A673 (cell line): ENCODE results near the gene KDM1A. TPM values are rescaled to one million over a fixed set of nuclear protein-coding genes. Genes with fewer than 3 reads are reported as not detected.
A peak's percentile ranks its signal among the peaks of the same experiment; 100 is the strongest.

Source experiments
- BruUV-seq: library from RNA; stranded (reverse); fragments of 400-500 nt; replicated peaks from 2 replicates; lab custom pipeline; 2021; lab: Mats Ljungman, UMichigan
- CTCF ChIA-PET: fragments of 300-600 bp; sonication (Branson Sonifier 250); formaldehyde crosslinking; loops from one replicate; lab custom pipeline; 2022; ENCODE audit warnings: antibody characterized with exemption; lab: Charles Lee
- POLR2A ChIA-PET: fragments of 300-600 bp; sonication (Branson Sonifier 250); formaldehyde crosslinking; loops from one replicate; lab custom pipeline; 2022; ENCODE audit warnings: antibody characterized with exemption; ENCODE audit not compliant: low non-redundant PET; lab: Charles Lee
- DNase-seq: peaks from one replicate; pipeline ENCODE4 v3.0.0-alpha.2; 2015; ENCODE audit warnings: low spot score
- H3K27ac ChIP-seq: fragments of 200-600 bp; sonication (generic); 2 replicates; pipeline ENCODE4 v1.5.1; 2016; ENCODE audit warnings: mixed run types, low read depth, mild to moderate bottlenecking, mixed read lengths, antibody characterized with exemption, low read length; ENCODE audit not compliant: poor library complexity, severe bottlenecking
- H3K27me3 ChIP-seq: fragments of 200-600 bp; sonication (generic); replicated peaks from 2 replicates; pipeline ENCODE4 v1.6.1; 2017; ENCODE audit warnings: mixed run types, low read depth, mild to moderate bottlenecking, mixed read lengths, antibody characterized with exemption, low read length; ENCODE audit not compliant: insufficient read depth, poor library complexity
- H3K36me3 ChIP-seq: fragments of 200-600 bp; sonication (generic); 2 replicates; pipeline ENCODE4 v1.6.1; 2016; ENCODE audit warnings: mixed run types, mild to moderate bottlenecking, mixed read lengths, antibody characterized with exemption, low read length; ENCODE audit not compliant: insufficient read depth, poor library complexity, severe bottlenecking
- H3K4me1 ChIP-seq: fragments of 200-600 bp; sonication (generic); 2 replicates; pipeline ENCODE4 v1.6.1; 2017; ENCODE audit warnings: mixed run types, mild to moderate bottlenecking, mixed read lengths, antibody characterized with exemption, low read length; ENCODE audit not compliant: insufficient read depth, poor library complexity, severe bottlenecking
- H3K4me3 ChIP-seq: fragments of 200-600 bp; sonication (generic); 2 replicates; pipeline ENCODE4 v1.5.1; 2016; ENCODE audit warnings: low read depth, mixed run types, mild to moderate bottlenecking, mixed read lengths, low read length; ENCODE audit not compliant: poor library complexity, severe bottlenecking
- H3K9me3 ChIP-seq: fragments of 200-600 bp; sonication (generic); 2 replicates; pipeline ENCODE4 v1.6.1; 2016; ENCODE audit warnings: mixed run types, low read depth, mild to moderate bottlenecking, mixed read lengths, antibody characterized with exemption, low read length; ENCODE audit not compliant: poor library complexity, severe bottlenecking
- EZH2 ChIP-seq: fragments of 200-600 bp; sonication (generic); IDR thresholded peaks from 2 replicates; pipeline ENCODE4 v1.6.1; 2017; ENCODE audit warnings: borderline replicate concordance, low read depth, mild to moderate bottlenecking, mixed read lengths, antibody characterized with exemption, low read length; ENCODE audit not compliant: poor library complexity, severe bottlenecking
- intact Hi-C: fragments of 100-400 bp; cut with micrococcal nuclease; formaldehyde crosslinking; loops from one replicate; pipeline ENCODE4 v1.10.0; 2022; ENCODE audit not compliant: unreplicated experiment
- total RNA-seq: library from RNA; stranded (reverse); gene quantifications from 2 replicates; pipeline ENCODE4 v1.2.3, GENCODE V29; 2021
- TF ChIP-seq, protein P1 (sequence below): fragments of 300-800, 200-600 bp; sonication (generic); conservative IDR thresholded peaks from 2 replicates; pipeline ENCODE4 v1.5.1; 2017; ENCODE audit warnings: low read depth, mild to moderate bottlenecking, antibody characterized with exemption, low read length, moderate library complexity, mixed read lengths

Gene KDM1A
- total RNA-seq, 1 experiment from 2014 or later, result 201 TPM

DNA sequence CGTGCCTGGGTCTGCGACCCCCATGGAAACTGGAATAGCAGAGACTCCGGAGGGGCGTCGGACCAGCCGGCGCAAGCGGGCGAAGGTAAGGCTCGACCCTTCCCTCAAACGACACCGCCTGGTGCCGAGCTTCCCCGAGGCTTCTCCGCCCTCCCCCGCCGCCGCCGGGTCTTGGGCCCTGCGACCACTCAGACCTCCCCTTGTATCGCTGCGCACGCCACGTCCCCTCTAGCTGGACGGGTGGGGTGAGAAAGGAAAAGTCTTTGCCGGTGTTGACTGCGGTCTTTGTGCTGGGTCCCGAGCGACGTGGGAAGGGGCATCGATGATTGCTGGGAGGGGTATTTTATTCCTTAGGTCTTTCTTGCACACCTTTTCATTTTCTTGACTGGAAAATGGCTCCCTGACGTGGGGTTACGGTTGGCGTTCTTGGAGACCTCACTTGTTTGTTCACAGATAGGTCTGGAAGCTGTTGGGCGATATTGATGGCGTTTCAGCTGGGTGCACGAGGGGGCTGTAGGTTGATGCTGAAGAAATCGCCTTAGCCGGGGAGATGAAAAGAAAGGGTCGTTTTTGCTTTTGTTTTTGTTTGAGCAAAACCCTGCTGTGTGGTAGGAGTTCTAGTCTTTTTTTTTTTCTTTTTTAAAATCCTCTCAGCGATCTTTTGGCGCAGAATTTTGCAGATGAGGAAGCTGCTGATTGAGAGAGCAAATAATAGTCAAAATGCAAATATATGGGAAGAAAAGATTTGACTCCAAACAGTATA, 776 bp downstream of the KDM1A start:
- ChIA-PET POLR2A (interaction anchor here (0.6 kb wide), 1 partner anchor 143 kb away, joined by 6 read pairs; no protein-coding TSS in a partner anchor), CTCF (no interaction called here)
- intact Hi-C loops, result no loop called here
- Histone ChIP-seq H3K4me3 (peak overlapping the region; percentile 86), H3K36me3 (peaks cover 8% of the 10 kb centered on the region), H3K4me1 (no peaks in the 10 kb centered on the region), H3K27me3 (no peaks in the 10 kb centered on the region), H3K27ac (peak overlapping the region; percentile 94), H3K9me3 (peaks cover 11% of the 10 kb centered on the region)
- TF ChIP-seq EZH2, result no peak
- TF ChIP-seq, protein P1, sequence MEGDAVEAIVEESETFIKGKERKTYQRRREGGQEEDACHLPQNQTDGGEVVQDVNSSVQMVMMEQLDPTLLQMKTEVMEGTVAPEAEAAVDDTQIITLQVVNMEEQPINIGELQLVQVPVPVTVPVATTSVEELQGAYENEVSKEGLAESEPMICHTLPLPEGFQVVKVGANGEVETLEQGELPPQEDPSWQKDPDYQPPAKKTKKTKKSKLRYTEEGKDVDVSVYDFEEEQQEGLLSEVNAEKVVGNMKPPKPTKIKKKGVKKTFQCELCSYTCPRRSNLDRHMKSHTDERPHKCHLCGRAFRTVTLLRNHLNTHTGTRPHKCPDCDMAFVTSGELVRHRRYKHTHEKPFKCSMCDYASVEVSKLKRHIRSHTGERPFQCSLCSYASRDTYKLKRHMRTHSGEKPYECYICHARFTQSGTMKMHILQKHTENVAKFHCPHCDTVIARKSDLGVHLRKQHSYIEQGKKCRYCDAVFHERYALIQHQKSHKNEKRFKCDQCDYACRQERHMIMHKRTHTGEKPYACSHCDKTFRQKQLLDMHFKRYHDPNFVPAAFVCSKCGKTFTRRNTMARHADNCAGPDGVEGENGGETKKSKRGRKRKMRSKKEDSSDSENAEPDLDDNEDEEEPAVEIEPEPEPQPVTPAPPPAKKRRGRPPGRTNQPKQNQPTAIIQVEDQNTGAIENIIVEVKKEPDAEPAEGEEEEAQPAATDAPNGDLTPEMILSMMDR, result no peak
- BruUV-seq, result TSS peak; percentile 72
- peak; percentile 50 for DNase-seq

DNA sequence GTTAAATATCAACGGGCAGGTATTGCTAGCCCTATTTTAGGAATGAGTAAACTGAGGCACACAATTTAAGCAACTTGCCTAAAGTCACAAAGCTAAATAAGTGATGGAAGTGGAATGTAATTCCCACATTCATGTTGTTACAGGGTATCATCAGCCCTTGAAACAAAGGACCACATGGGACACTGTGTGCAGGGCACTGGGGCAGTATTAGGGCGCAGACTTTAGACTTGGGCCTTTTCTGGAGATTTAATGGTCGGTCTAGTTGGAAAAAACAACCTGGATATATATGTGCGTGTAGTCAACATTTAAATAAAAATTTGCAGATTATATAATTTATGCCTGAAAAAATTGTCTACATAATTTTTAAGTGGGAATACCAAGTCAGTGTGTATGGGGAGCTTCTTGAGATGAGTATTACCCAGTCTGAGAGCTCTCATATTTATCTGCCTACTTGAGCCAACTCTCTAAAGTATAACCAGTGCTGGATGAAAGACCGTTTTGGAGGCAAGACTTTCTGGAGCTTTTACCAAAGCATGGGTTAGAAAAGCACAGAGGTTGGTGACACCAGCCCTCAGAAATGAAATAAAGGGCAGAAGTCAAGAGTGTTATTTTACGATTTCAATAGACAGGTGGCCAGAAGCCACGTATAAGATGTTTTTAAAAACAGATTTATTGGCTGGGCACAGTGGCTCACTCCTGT, 1.6 kb downstream of the KDM1A start:
- Histone ChIP-seq H3K27ac (peak overlapping the region; percentile 94), H3K9me3 (peaks cover 11% of the 10 kb centered on the region), H3K27me3 (no peaks in the 10 kb centered on the region), H3K4me3 (peak overlapping the region; percentile 86), H3K4me1 (no peaks in the 10 kb centered on the region), H3K36me3 (peaks cover 8% of the 10 kb centered on the region)
- intact Hi-C loops, result no loop called here
- ChIA-PET CTCF (no interaction called here), POLR2A (no interaction called here)
- no TSS peak for BruUV-seq
- peak; percentile 31 for DNase-seq
- no peak for TF ChIP-seq EZH2
- TF ChIP-seq, protein P1, result no peak

- Histone ChIP-seq H3K4me1 (no peaks in the 10 kb centered on the region), H3K36me3 (peaks cover 8% of the 10 kb centered on the region), H3K27ac (no peak overlapping the region), H3K4me3 (peak overlapping the region; percentile 86), H3K27me3 (no peaks in the 10 kb centered on the region), H3K9me3 (peaks cover 11% of the 10 kb centered on the region)
- intact Hi-C loops, result no loop called here
- ChIA-PET CTCF (no interaction called here), POLR2A (no interaction called here)
- BruUV-seq, result no TSS peak
- TF ChIP-seq, protein P1, result no peak
- no peak for TF ChIP-seq EZH2
- DNase-seq, result no peak
Measured at GRCh38 chr1:23021834-23022233, 2.6 kb downstream of the KDM1A start.
